ENCODE data around the gene EEF1B2. TPM values are rescaled to one million over a fixed set of nuclear protein-coding genes. Genes with fewer than 3 reads are reported as not detected.

The EEF1B2 gene
- 517 and 547 TPM in 2 replicates for total RNA-seq

GRCh38 chr2:206159346-206160124 is at the start of gene EEF1B2, which contains the start of gene NDUFS1:
TSS of gene EEF1B2 (plus strand) at chr2:206159895. CDS start at chr2:206159980, 85 bp downstream.
TSS of gene NDUFS1 (minus strand) at chr2:206159444. CDS start at chr2:206153678, 5,766 bp downstream.

Small RNAs within 50 kb of the gene (small RNA-seq; reads per million reads assigned to genes)
- gene RF00134 (not detected), gene RF02271 (not detected), gene SNORA41 (not detected), gene SNORD51 (not detected)

Other genes with a start within 250 kb of the EEF1B2 start
- 9.8 and 12.8 TPM in 2 replicates for gene INO80D, start 73.7 kb upstream of the EEF1B2 start, total RNA-seq
- 93.1 and 154 TPM in 2 replicates for gene NDUFS1, start 451 bp upstream of the EEF1B2 start, total RNA-seq
- 13.4 and 13.5 TPM in 2 replicates for gene ZDBF2, start 114.8 kb downstream of the EEF1B2 start, total RNA-seq